ENCODE data around the gene CNTN5.

- TF ChIP-seq CTCF (IDR thresholded peaks at IDR 0.05) = no peak
- TF ChIP-seq EZH2 (IDR thresholded peaks at IDR 0.05; ENCODE audit: borderline replicate concordance, insufficient read depth, low read depth, low read length, poor library complexity, severe bottlenecking) = no peak
Measured at GRCh38 chr11:99795999-99796398, 775.2 kb downstream of the CNTN5 start.

All from B cell (primary cell).